ENCODE data around the gene DKK1.

The DKK1 gene, protein sequence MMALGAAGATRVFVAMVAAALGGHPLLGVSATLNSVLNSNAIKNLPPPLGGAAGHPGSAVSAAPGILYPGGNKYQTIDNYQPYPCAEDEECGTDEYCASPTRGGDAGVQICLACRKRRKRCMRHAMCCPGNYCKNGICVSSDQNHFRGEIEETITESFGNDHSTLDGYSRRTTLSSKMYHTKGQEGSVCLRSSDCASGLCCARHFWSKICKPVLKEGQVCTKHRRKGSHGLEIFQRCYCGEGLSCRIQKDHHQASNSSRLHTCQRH

GRCh38 chr10:52313933-52314821 lies at the start of gene DKK1:
TSS of gene DKK1 (plus strand) at chr10:52314281. CDS start at chr10:52314435, 154 bp downstream.
- DNase-seq (ENCODE audit: low read depth): no peak

DNA sequence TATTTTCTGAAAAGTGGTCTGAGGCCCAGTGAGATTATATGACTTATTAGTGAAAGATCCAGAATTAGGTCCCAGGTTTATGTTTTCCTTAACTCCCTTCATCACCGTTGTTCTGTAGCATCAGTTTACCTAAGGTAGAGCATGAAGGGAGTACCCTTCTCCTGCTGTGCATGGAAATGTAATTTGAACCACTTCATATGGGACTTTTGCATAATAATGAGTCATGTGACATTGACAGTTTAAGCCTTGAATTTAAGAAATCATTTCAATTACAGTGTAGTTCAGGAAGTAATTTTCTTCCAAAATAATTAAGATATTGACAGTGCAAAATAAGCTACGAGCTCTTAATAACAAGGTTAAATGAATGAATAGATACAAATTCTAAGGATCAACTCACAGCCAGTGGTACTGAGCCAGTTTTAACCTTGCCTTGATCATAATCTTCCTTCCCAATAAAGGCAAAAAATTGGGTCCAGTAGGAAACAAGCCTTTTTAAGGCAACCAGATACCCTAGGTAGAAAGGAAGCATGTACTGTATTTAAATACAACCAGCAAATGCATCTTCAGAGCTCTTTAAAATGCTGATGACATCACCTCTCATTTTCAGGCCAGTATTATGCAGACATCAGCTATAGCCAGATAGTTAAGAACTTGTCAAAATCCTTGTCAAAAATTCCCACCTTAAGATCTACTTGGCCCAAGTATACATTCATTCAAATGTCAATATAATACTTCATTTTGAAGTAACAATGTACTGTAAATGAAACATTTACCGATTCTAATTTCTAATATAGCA lies 48.8 kb upstream of the DKK1 start:
- DNase-seq (ENCODE audit: low read depth): no peak

DNA sequence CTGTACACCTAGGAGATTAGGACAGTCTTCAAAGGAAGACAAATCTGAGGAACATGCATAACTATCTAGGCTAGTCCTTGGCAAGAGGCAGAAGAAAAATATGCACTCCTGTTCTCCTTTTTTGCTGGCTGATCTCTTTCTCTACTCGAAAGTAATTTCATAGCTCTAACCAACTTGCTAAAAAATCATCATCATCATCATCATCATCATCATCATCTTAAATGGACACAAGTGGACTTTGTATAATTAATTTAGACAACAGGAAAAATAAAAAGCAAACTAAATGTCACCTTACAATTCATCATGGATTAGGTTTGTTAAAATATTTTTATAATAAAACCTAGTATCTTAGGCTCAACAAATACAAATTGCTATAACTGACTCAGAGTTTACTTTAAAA lies 47.2 kb upstream of the DKK1 start:
- no peak for DNase-seq (ENCODE audit: low read depth)

DNA sequence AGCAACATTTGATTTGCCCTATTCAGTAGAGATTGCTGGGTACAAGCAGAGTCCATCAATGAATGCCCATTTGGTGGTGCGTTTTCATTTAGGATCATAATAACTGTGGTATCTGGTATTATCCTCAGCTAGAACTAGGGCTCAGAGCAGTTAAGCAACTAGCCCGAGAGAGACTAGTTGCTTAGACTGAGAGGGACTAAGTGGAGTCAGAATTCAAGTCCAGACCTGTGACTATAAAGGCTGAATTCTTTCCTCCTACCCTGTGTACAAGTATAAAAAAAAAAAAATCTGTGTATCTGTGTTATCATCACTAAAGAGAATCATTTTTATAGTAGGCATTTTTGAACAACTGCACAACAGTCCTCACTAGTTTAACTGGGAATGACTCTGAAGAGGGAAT lies 45.3 kb upstream of the DKK1 start:
- no peak for DNase-seq (ENCODE audit: low read depth)

- no peak for DNase-seq (ENCODE audit: low read depth)
Measured at GRCh38 chr10:52269233-52269632, 44.8 kb upstream of the DKK1 start.

GRCh38 chr10:52276163-52276562 lies 37.9 kb upstream of the DKK1 start:
- DNase-seq (ENCODE audit: low read depth): no peak

GRCh38 chr10:52276986-52277385 lies 37.1 kb upstream of the DKK1 start:
- DNase-seq (ENCODE audit: low read depth): no peak

- DNase-seq (ENCODE audit: low read depth): no peak
Measured at GRCh38 chr10:52279546-52279945, 34.5 kb upstream of the DKK1 start.

- DNase-seq (ENCODE audit: low read depth): no peak
Measured at GRCh38 chr10:52280051-52280450, 34.0 kb upstream of the DKK1 start.

- no peak for DNase-seq (ENCODE audit: low read depth)
Measured at GRCh38 chr10:52283174-52283573, 30.9 kb upstream of the DKK1 start.

DNA sequence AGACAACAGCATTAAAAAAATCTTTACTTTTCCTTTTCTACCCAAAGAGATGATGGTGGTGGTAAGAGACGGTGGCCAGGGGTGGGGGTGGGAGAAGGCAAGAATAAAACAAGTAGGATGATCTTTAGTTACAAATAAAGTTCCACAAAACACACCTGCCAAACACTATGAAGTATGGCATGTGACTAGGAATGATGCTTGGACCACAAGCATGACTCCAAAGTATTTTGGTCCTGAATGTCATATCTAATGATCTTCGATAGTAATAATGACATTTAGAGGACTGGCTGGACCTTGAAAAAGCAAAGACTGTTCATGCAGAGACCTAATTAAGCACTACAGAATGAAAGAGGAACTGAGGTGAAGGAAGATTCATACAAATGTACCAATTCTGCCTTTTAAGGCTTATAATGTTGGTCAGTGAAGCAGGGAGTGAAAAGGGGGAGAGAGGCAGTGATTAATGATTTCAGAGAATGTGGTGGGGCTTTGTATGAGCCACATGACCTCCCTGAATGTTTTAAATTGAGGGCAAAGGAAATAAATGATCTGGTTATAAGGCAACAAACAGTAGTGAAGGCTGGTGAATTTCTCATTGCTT lies 29.6 kb upstream of the DKK1 start:
- no peak for DNase-seq (ENCODE audit: low read depth)

GRCh38 chr10:52287866-52288265 lies 26.2 kb upstream of the DKK1 start:
- DNase-seq (ENCODE audit: low read depth): no peak

DNA sequence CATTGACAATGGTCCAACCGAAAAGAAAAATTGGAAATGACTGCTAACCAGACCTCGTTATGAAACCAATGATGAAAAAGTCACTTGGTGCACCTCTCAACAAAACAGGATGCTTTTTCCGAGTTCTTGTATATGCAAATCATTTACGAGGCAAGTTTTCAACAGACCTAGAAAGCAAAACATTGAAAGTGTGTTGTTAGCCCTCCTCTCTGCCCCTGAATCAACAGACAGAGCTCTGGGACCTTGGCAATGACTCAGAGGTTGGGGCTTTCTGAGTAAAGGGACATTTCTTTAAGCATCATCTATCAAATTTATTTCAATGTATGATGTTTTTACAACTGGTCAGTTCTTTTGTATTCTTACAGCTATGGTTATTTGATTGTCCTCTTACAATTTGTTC lies 16.3 kb upstream of the DKK1 start:
- no peak for DNase-seq (ENCODE audit: low read depth)

DNA sequence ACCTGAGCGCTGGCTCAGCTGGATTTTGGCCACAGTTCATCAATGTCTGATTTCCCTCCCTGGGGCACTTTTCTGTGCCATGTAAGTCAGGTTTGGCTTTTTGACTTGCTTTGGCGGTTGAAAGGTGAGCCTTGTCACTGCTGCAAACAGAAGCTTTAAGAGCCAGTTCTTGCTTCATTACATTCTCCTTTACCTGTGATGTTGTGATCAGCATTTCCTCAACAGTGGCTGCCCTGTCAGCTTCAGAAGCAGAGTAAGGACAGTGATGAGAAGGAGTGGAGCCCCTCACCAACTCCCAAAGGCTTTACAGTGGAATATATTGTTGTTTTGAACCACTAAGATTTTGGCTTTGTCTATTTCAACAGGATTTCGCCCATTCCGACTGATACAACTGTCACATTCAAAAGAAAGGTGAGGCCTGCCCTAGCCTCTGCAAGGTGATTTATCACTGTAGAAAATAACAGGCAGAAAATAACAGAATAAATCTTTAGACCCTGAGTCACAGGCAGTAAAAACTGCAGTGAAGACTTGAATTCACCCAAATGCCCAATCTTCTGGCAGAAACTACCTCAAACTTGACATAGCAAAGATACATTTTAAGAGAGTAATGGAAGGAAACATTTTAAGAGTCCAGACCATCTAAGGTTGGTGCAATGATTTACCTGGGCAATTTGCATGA lies 13.3 kb upstream of the DKK1 start:
- DNase-seq (ENCODE audit: low read depth): no peak

GRCh38 chr10:52308251-52309031 lies 5.6 kb upstream of the DKK1 start:
- DNase-seq (ENCODE audit: low read depth): no peak

- no peak for DNase-seq (ENCODE audit: low read depth)
Measured at GRCh38 chr10:52312942-52313255, 1.2 kb upstream of the DKK1 start.

DNA sequence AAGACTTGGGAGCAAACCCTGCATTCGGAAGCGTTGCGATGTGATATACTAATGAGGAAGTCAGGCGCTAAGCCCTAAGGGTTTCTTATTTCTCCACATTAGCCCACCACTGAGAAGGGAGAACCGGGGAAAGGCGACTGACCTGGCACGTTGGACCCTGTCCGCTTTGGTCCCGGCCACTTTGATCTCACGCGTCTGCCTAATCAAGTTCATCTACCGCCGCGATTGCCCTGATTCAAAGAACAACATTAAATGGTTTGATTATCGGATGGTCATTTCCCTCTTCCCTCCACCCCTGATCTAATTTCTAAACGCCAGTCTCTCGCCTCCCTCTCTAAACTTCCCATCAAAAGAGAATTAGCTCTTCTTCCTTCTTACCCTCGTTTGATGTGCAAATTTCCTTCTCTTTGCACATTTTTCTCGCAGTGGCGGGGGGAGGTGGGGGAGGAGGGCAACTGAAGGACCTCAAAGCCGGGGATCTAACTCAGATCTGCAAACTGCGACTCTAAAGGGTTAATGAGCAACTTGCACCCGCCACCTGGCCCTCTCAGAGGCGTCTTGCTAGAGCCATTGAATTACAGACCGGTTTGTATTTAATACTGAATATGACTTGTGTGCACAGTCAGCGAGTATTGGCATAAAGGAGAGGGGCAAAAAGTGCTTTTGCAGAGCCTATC lies 687 bp upstream of the DKK1 start:
- DNase-seq (ENCODE audit: low read depth): no peak

DNA sequence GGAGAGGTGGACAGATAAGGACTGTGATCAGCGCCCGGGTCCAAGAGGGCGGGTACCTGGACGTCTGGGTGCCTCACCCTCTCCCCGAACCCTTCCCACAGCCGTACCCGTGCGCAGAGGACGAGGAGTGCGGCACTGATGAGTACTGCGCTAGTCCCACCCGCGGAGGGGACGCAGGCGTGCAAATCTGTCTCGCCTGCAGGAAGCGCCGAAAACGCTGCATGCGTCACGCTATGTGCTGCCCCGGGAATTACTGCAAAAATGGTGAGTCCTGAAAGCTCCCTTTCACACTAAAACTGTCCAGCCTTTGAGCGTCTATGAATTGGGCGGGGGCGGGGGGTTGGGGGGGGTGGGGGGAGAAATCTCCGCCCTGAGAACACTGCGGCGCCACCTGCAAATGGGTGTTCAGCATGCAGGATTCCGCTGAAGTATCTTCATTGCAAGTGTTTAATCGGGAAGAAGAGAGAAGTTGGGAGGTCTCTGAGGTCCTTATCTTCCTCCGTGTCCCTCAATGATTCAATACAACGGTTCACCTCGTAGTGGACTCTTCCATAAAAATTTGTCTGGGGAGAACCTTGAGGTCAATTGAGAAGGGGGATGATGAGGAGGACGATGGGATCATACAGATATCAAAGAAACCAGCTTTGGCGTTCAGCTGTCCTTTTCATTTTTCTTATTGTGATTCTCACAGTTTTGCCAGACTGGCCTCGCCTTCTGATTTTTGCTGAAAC lies 906 bp downstream of the DKK1 start:
- no peak for DNase-seq (ENCODE audit: low read depth)

GRCh38 chr10:52316001-52316400 lies 1.9 kb downstream of the DKK1 start:
- no peak for DNase-seq (ENCODE audit: low read depth)

DNA sequence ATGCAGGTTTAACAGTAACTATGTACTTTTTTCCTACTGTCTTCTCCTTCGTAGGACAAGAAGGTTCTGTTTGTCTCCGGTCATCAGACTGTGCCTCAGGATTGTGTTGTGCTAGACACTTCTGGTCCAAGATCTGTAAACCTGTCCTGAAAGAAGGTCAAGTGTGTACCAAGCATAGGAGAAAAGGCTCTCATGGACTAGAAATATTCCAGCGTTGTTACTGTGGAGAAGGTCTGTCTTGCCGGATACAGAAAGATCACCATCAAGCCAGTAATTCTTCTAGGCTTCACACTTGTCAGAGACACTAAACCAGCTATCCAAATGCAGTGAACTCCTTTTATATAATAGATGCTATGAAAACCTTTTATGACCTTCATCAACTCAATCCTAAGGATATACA lies 2.4 kb downstream of the DKK1 start:
- DNase-seq (ENCODE audit: low read depth): no peak
